Measurements from ENCODE around the gene MSLN. TPM values are rescaled to one million over a fixed set of nuclear protein-coding genes. Genes with fewer than 3 reads are reported as not detected.

Gene MSLN
- total RNA-seq, 4 donors from 2014 or later = 0.44 to 0.82 TPM; not detected in 2

GRCh38 chr16:720990-721764 lies 39.4 kb upstream of the MSLN start, which contains the start of gene ANTKMT:
Gene ANTKMT (plus strand): TSS chr16:721146. CDS start chr16:721275, 129 bp downstream.
- TF ChIP-seq CTCF (IDR thresholded peaks at IDR 0.05; ENCODE audit: low read depth) = no peak

GRCh38 chr16:721765-722540 lies 38.6 kb upstream of the MSLN start:
- TF ChIP-seq CTCF (IDR thresholded peaks at IDR 0.05; ENCODE audit: low read depth) = no peak

- TF ChIP-seq CTCF (IDR thresholded peaks at IDR 0.05; ENCODE audit: low read depth) = no peak
Observed at GRCh38 chr16:722835-723633, 37.5 kb upstream of the MSLN start.

GRCh38 chr16:723695-724094 lies 36.8 kb upstream of the MSLN start:
- TF ChIP-seq CTCF (IDR thresholded peaks at IDR 0.05; ENCODE audit: low read depth) = no peak

- no peak for TF ChIP-seq CTCF (IDR thresholded peaks at IDR 0.05; ENCODE audit: low read depth)
Observed at GRCh38 chr16:724188-725040, 36.1 kb upstream of the MSLN start.

- TF ChIP-seq CTCF (IDR thresholded peaks at IDR 0.05; ENCODE audit: low read depth) = no peak
Observed at GRCh38 chr16:725041-725376, 35.5 kb upstream of the MSLN start.
